H1 (cell line): Measurements from ENCODE around the gene KCTD15. TPM values are rescaled to one million over a fixed set of nuclear protein-coding genes. Genes with fewer than 3 reads are reported as not detected.

Experiments used
- CTCF ChIA-PET: fragments of 300-600 bp; sonication (Branson Sonifier 250); formaldehyde crosslinking; loops from one replicate; lab custom pipeline; 2021; ENCODE audit not compliant: partially characterized antibody; lab: Charles Lee
- POLR2A ChIA-PET: fragments of 300-600 bp; sonication (Branson Sonifier 250); formaldehyde crosslinking; loops from one replicate; lab custom pipeline; 2021; ENCODE audit warnings: inconsistent platforms; ENCODE audit not compliant: partially characterized antibody; lab: Charles Lee
- DNase-seq, 2 experiments: peaks; one replicate each; pipeline versions ENCODE4 v3.0.0 to v3.0.0-alpha.2; 2010 to 2022; ENCODE audit warnings: low spot score in 2 of 2, low read depth in 1 of 2, mixed read lengths in 1 of 2
- FAIRE-seq: peaks from 2 replicates; lab custom pipeline; 2011; peaks lifted over from hg19 to GRCh38; lab: Jason Lieb, UNC
- H2AFZ ChIP-seq: 2 replicates; pipeline ENCODE4 v1.8.1; 2012; ENCODE audit warnings: low read length, inconsistent platforms
- H2AK5ac ChIP-seq: 2 replicates; pipeline ENCODE4 v1.6.1; 2013; ENCODE audit warnings: low read depth, low read length
- H2BK120ac ChIP-seq: replicated peaks from 2 replicates; pipeline ENCODE3; 2013; ENCODE audit warnings: low read depth, low read length, inconsistent platforms
- H2BK12ac ChIP-seq: 2 replicates; pipeline ENCODE4 v1.6.1; 2013; ENCODE audit warnings: low read depth, low read length
- H2BK15ac ChIP-seq: 2 replicates; pipeline ENCODE4 v1.6.1; 2013; ENCODE audit warnings: low read length
- H2BK20ac ChIP-seq: 2 replicates; pipeline ENCODE4 v1.6.1; 2013; ENCODE audit warnings: low read length
- H2BK5ac ChIP-seq: 2 replicates; pipeline ENCODE4 v1.6.1; 2013; ENCODE audit warnings: low read depth, low read length
- H3K14ac ChIP-seq: 2 replicates; pipeline ENCODE4 v1.6.1; 2013; ENCODE audit warnings: inconsistent platforms; ENCODE audit not compliant: insufficient read length
- H3K18ac ChIP-seq: 2 replicates; pipeline ENCODE4 v1.6.1; 2013; ENCODE audit warnings: low read length; ENCODE audit errors: extremely low read depth
- H3K23ac ChIP-seq: 2 replicates; pipeline ENCODE4 v1.6.1; 2013; ENCODE audit warnings: inconsistent platforms; ENCODE audit not compliant: insufficient read length
- H3K23me2 ChIP-seq: 2 replicates; pipeline ENCODE4 v1.6.1; 2013; ENCODE audit warnings: low read depth, low read length
- H3K27ac ChIP-seq: 2 replicates; pipeline ENCODE4 v1.6.1; 2011; ENCODE audit warnings: low read depth, low read length, inconsistent platforms
- H3K27me3 ChIP-seq, 4 experiments: replicated peaks in 1 of 4; 1 replicate in 1 of 4; 2 replicates in 3 of 4; pipeline versions ENCODE4 v1.6.1 to v1.8.1; 2011 to 2013; ENCODE audit warnings: low read length in 3 of 4, mild to moderate bottlenecking in 3 of 4, inconsistent platforms in 2 of 4, mixed read lengths in 2 of 4, moderate library complexity in 1 of 4; ENCODE audit not compliant: control insufficient read depth in 3 of 4, insufficient read depth in 3 of 4; ENCODE audit errors: extremely low read depth in 1 of 4
- H3K36me3 ChIP-seq, 4 experiments: 2 replicates each; pipeline versions ENCODE4 v1.6.1 to v1.8.1; 2011 to 2013; ENCODE audit warnings: mild to moderate bottlenecking in 4 of 4, low read length in 3 of 4, moderate library complexity in 2 of 4, control low read depth in 1 of 4, inconsistent platforms in 1 of 4; ENCODE audit not compliant: insufficient read depth in 4 of 4, control insufficient read depth in 2 of 4
- H3K4ac ChIP-seq: replicated peaks from 2 replicates; pipeline ENCODE3; 2013; ENCODE audit warnings: low read length, low read depth, mixed read lengths, inconsistent platforms; ENCODE audit not compliant: insufficient read length
- H3K4me1 ChIP-seq, 4 experiments: replicated peaks in 1 of 4; 1 replicate in 1 of 4; 2 replicates in 3 of 4; pipeline versions ENCODE4 v1.6.1 to v1.8.1; 2011 to 2013; ENCODE audit warnings: low read length in 3 of 4, inconsistent platforms in 2 of 4, mixed read lengths in 1 of 4; ENCODE audit not compliant: insufficient read depth in 4 of 4, control insufficient read depth in 3 of 4
- H3K4me2 ChIP-seq, 2 experiments: 2 replicates each; pipeline versions ENCODE4 v1.6.1 to v1.8.1; 2011 to 2013; ENCODE audit warnings: low read depth in 2 of 2, low read length in 2 of 2, control low read depth in 1 of 2, inconsistent platforms in 1 of 2, mild to moderate bottlenecking in 1 of 2; ENCODE audit not compliant: insufficient read depth in 1 of 2
- H3K4me3 ChIP-seq, 4 experiments: fragments of 200-600, 300-600 bp in 1 of 4; sonication (generic), shearing (Covaris generic), sonication (Bioruptor Twin) in 1 of 4; 2 replicates each; pipeline versions ENCODE4 v1.5.1 to v1.8.1; 2011 to 2016; ENCODE audit warnings: low read length in 4 of 4, low read depth in 3 of 4, control low read depth in 2 of 4, inconsistent platforms in 2 of 4, mild to moderate bottlenecking in 2 of 4, mixed read lengths in 1 of 4, moderate library complexity in 1 of 4; ENCODE audit not compliant: insufficient read depth in 2 of 4; ENCODE audit errors: extremely low read depth in 1 of 4
- H3K56ac ChIP-seq: replicated peaks from 2 replicates; pipeline ENCODE3; 2013; ENCODE audit warnings: low read depth, mild to moderate bottlenecking, mixed read lengths, low read length, inconsistent platforms; ENCODE audit not compliant: insufficient read length
- H3K79me1 ChIP-seq: 2 replicates; pipeline ENCODE4 v1.6.1; 2013; ENCODE audit warnings: low read depth, low read length, control low read depth
- H3K79me2 ChIP-seq, 2 experiments: 2 replicates each; pipeline versions ENCODE4 v1.6.1 to v1.8.1; 2012 to 2013; ENCODE audit warnings: low read length in 2 of 2, mild to moderate bottlenecking in 2 of 2, inconsistent platforms in 1 of 2; ENCODE audit not compliant: insufficient read depth in 2 of 2, control insufficient read depth in 1 of 2
- H3K9ac ChIP-seq, 4 experiments: replicated peaks in 1 of 4; 1 replicate in 1 of 4; 2 replicates in 3 of 4; pipeline versions ENCODE4 v1.6.1 to v1.8.1; 2011 to 2013; ENCODE audit warnings: low read depth in 3 of 4, low read length in 3 of 4, control low read depth in 2 of 4, mild to moderate bottlenecking in 2 of 4, moderate library complexity in 2 of 4, inconsistent platforms in 1 of 4; ENCODE audit errors: extremely low read depth in 1 of 4
- H3K9me3 ChIP-seq, 2 experiments: 2 replicates each; pipeline versions ENCODE4 v1.6.1 to v1.8.1; 2012 to 2013; ENCODE audit warnings: mild to moderate bottlenecking in 2 of 2, moderate library complexity in 2 of 2, control low read depth in 1 of 2, inconsistent platforms in 1 of 2, low read depth in 1 of 2, low read length in 1 of 2, mixed read lengths in 1 of 2; ENCODE audit not compliant: insufficient read depth in 2 of 2
- H4K20me1 ChIP-seq, 2 experiments: replicated peaks in 1 of 2; 2 replicates each; pipeline versions ENCODE3 to v1.8.1; 2011 to 2013; ENCODE audit warnings: inconsistent platforms in 2 of 2, low read length in 2 of 2, mild to moderate bottlenecking in 1 of 2; ENCODE audit not compliant: insufficient read depth in 2 of 2, control insufficient read depth in 1 of 2
- H4K5ac ChIP-seq: 2 replicates; pipeline ENCODE4 v1.6.1; 2013; ENCODE audit warnings: low read length, low read depth, mixed read lengths, inconsistent platforms; ENCODE audit not compliant: insufficient read length
- H4K8ac ChIP-seq: 2 replicates; pipeline ENCODE4 v1.8.0; 2013; ENCODE audit warnings: mild to moderate bottlenecking, moderate library complexity, low read length, inconsistent platforms; ENCODE audit not compliant: insufficient read depth; ENCODE audit errors: extremely low read depth
- H4K91ac ChIP-seq: replicated peaks from 2 replicates; pipeline ENCODE3; 2013; ENCODE audit warnings: low read length, mixed read lengths, inconsistent platforms; ENCODE audit not compliant: insufficient read length
- BACH1 ChIP-seq: IDR thresholded peaks from 2 replicates; pipeline ENCODE4 v1.6.1; 2012; ENCODE audit warnings: low read length, improper control_type of control experiment
- CEBPB ChIP-seq: IDR thresholded peaks from 2 replicates; pipeline ENCODE4 v1.6.1; 2012; ENCODE audit warnings: low read depth, low read length
- SAP30 ChIP-seq: fragments of 300-600 bp; sonication (generic); IDR thresholded peaks from 2 replicates; pipeline ENCODE4 v1.7.1; 2012; ENCODE audit warnings: low read length, moderate library complexity, mild to moderate bottlenecking, inconsistent platforms; ENCODE audit not compliant: insufficient read depth, insufficient replicate concordance
- TAF1 ChIP-seq: IDR thresholded peaks from 2 replicates; pipeline ENCODE4 v1.6.1; 2011; ENCODE audit warnings: mild to moderate bottlenecking, low read depth, low read length
- TCF12 ChIP-seq: IDR thresholded peaks from 2 replicates; pipeline ENCODE4 v1.6.1; 2011; ENCODE audit warnings: low read depth, mild to moderate bottlenecking, low read length
- WGBS, 2 experiments: shearing (Covaris generic) in 1 of 2; methylation state at CpG; one replicate each; pipeline versions ENCODE4 v1.1.6 to v1.1.7; 2013 to 2015; ENCODE audit warnings: low lambda C conversion rate in 2 of 2, mixed read lengths in 2 of 2, inconsistent platforms in 1 of 2, low coverage in 1 of 2, missing lambda C conversion rate in 1 of 2; ENCODE audit not compliant: insufficient replicate concordance in 2 of 2, insufficient coverage in 1 of 2, insufficient read length in 1 of 2; ENCODE audit errors: extremely low coverage in 1 of 2, missing lambda C conversion rate in 1 of 2; 5-methylcytosine and 5-hydroxymethylcytosine counted together
- polyA plus RNA-seq, 7 experiments: library from polyadenylated mRNA; depleted of rRNA in 3 of 7; stranded (reverse) in 5 of 7; unstranded in 2 of 7; fragments of >200 nt in 5 of 7; fragments of 200-250 nt in 2 of 7; gene quantifications; 1 replicate in 5 of 7; 2 replicates in 1 of 7; 4 replicates in 1 of 7; pipeline versions ENCODE4 v1.2.1 to v1.2.3, GENCODE V29; 2011 to 2013; ENCODE audit warnings: missing spikeins in 2 of 7, mixed read lengths in 2 of 7
- total RNA-seq: library from RNA; stranded (reverse); fragmentation: NEBNext Ultra II Directional; extraction: Animal tissue kit (Norgen Biotek cat#: 25700); gene quantifications from 2 replicates; pipeline ENCODE4 v1.2.1, GENCODE V29; 2021

Gene KCTD15
- total and polyA plus RNA-seq, 2 of the 8 experiments (the other 6 are each of a cell fraction or from before 2014, with no cell fraction given) = 25.1 to 27.0 TPM

- TF ChIP-seq CEBPB (no peak), SAP30 (no peak), TAF1 (no peak), TCF12 (no peak), BACH1 (no peak)
- TF ChIP-seq, all 59 proteins: peak for 0
- Histone ChIP-seq H3K23ac (no peak overlapping the region), H3K18ac (no peak overlapping the region), H4K8ac (peak overlapping the region; percentile 85; the same call in 1 of the 2 replicates), H3K9me3 (no peaks in the 10 kb centered on the region), H2BK20ac (no peak overlapping the region), H3K79me2 (peaks cover 0 to 14% of the 10 kb centered on the region in 2 experiments; a peak in 1 of 4 replicates), H3K36me3 (peaks cover 0 to 12% (median 7%) of the 10 kb centered on the region in 4 experiments; a peak in 5 of 8 replicates), H3K79me1 (0 out of 2 replicates have a peak, but pooled peaks cover 3% of the 10 kb centered on the region), H3K9ac (0 out of 7 replicates have a peak overlapping the region, but pooled peaks of 1 of the 4 experiments have one; percentile 5), H2BK120ac (no peak overlapping the region), H3K27me3 (no peaks in the 10 kb centered on the region), H2BK12ac (no peak overlapping the region), H3K4me1 (peaks cover 7 to 16% (median 11%) of the 10 kb centered on the region in 4 experiments; a peak in 6 of 7 replicates), H4K20me1 (peaks cover 0 to 8% of the 10 kb centered on the region in 2 experiments), H3K56ac (no peak overlapping the region), H3K4me3 (peak overlapping the region in 3 of 4 experiments; percentile 54 to 96 (median 67); a peak in 4 of 8 replicates), H4K91ac (no peak overlapping the region), H2AK5ac (0 out of 2 replicates have a peak overlapping the region, but pooled peaks have one; percentile 18), H3K4ac (no peak overlapping the region), H4K5ac (no peak overlapping the region), H3K14ac (no peak overlapping the region), H3K4me2 (peak overlapping the region; percentile 13 to 84; a peak in 2 of 4 replicates), H2BK5ac (no peak overlapping the region), H2AFZ (no peak overlapping the region), H2BK15ac (no peak overlapping the region), H3K27ac (no peak overlapping the region), H3K23me2 (peaks cover 10% of the 10 kb centered on the region)
- DNase-seq = no peak
- no peak for FAIRE-seq
- 93% methylated on average over 16 of the region's 16 CpGs; no CpG with 5 or more reads in 1 of the 2 experiments for WGBS, 2 experiments
- ChIA-PET CTCF (no interaction called here), POLR2A (interaction anchor here (1.7 to 4.7 kb wide), 2 partner anchors 19 to 106 kb away, joined by 6 to 35 read pairs; no protein-coding TSS in a partner anchor)
Observed at GRCh38 chr19:33800012-33800680, 3.5 kb downstream of the KCTD15 start.
